OCI-LY7 (cell line): ENCODE measurements around the gene CPEB4. TPM values are rescaled to one million over a fixed set of nuclear protein-coding genes. Genes with fewer than 3 reads are reported as not detected.

Experiments used
- BruUV-seq: library from RNA; stranded (reverse); fragments of 400-500 nt; replicated peaks from 2 replicates; lab custom pipeline; 2021; lab: Mats Ljungman, UMichigan
- CTCF ChIA-PET: fragments of 300-600 bp; sonication (Branson Sonifier 250); formaldehyde crosslinking; loops from one replicate; lab custom pipeline; 2022; ENCODE audit warnings: antibody characterized with exemption; ENCODE audit not compliant: unreplicated experiment; lab: Charles Lee
- POLR2A ChIA-PET: fragments of 300-600 bp; sonication (Branson Sonifier 250); formaldehyde crosslinking; loops from one replicate; lab custom pipeline; 2022; ENCODE audit warnings: antibody characterized with exemption; lab: Charles Lee
- DNase-seq: peaks from one replicate; pipeline ENCODE4 v3.0.0-alpha.2; 2015; ENCODE audit warnings: low spot score
- H2AFZ ChIP-seq: fragments of 200-600 bp; sonication (generic), shearing (Covaris generic); 2 replicates; pipeline ENCODE4 v1.6.1; 2014; ENCODE audit warnings: mild to moderate bottlenecking, antibody characterized with exemption, low read length, moderate library complexity
- H3K27ac ChIP-seq: fragments of 200-600 bp; sonication (generic); 2 replicates; pipeline ENCODE4 v1.5.1; 2014; ENCODE audit warnings: mixed run types, low read depth, mild to moderate bottlenecking, moderate library complexity, low read length, inconsistent platforms; ENCODE audit not compliant: poor library complexity, severe bottlenecking
- H3K36me3 ChIP-seq: fragments of 200-600 bp; sonication (generic); 2 replicates; pipeline ENCODE4 v1.6.1; 2014; ENCODE audit warnings: mild to moderate bottlenecking, antibody characterized with exemption, low read length, moderate library complexity, mixed read lengths; ENCODE audit not compliant: insufficient read depth
- H3K4me1 ChIP-seq: fragments of 200-600 bp; sonication (generic); 2 replicates; pipeline ENCODE4 v1.5.1; 2014; ENCODE audit warnings: mild to moderate bottlenecking, low read length; ENCODE audit not compliant: insufficient read depth, poor library complexity, severe bottlenecking
- H3K4me2 ChIP-seq: fragments of 200-600 bp; sonication (generic); 2 replicates; pipeline ENCODE4 v1.6.1; 2014; ENCODE audit warnings: mild to moderate bottlenecking, low read length
- H3K4me3 ChIP-seq: fragments of 200-600 bp; sonication (generic); 2 replicates; pipeline ENCODE4 v1.5.1; 2014; ENCODE audit warnings: mild to moderate bottlenecking, low read depth, low read length; ENCODE audit not compliant: poor library complexity, severe bottlenecking
- H3K79me2 ChIP-seq: fragments of 200-600 bp; sonication (generic); 2 replicates; pipeline ENCODE4 v1.6.1; 2016; ENCODE audit warnings: low read depth, mild to moderate bottlenecking, low read length, moderate library complexity, mixed read lengths; ENCODE audit not compliant: insufficient read depth
- H3K9me2 ChIP-seq: fragments of 200-600 bp; sonication (generic); 2 replicates; pipeline ENCODE4 v1.6.1; 2016; ENCODE audit warnings: mild to moderate bottlenecking, low read length, mixed read lengths; ENCODE audit not compliant: insufficient read depth
- H3K9me3 ChIP-seq: fragments of 200-600 bp; sonication (generic); 2 replicates; pipeline ENCODE4 v1.6.1; 2014; ENCODE audit warnings: mild to moderate bottlenecking, mixed run types, low read length, mixed read lengths
- H4K20me1 ChIP-seq: fragments of 200-600 bp; sonication (generic); 2 replicates; pipeline ENCODE4 v1.6.1; 2014; ENCODE audit warnings: mild to moderate bottlenecking, antibody characterized with exemption, low read length, moderate library complexity, mixed read lengths; ENCODE audit not compliant: insufficient read depth
- EZH2phosphoT487 ChIP-seq: fragments of 200-600 bp; sonication (generic); IDR thresholded peaks from 2 replicates; pipeline ENCODE4 v1.6.1; 2018; ENCODE audit warnings: low read depth, borderline replicate concordance, mild to moderate bottlenecking, mixed run types, antibody characterized with exemption, low read length, moderate library complexity, mixed read lengths
- intact Hi-C: fragments of 100-400 bp; cut with micrococcal nuclease; formaldehyde crosslinking; loops from one replicate; pipeline ENCODE4 v1.10.0; 2022; ENCODE audit not compliant: unreplicated experiment
- total RNA-seq, 2 experiments: library from RNA; depleted of rRNA in 1 of 2; stranded (reverse); fragments of >200 nt in 1 of 2; shearing (Covaris generic) in 1 of 2; gene quantifications; 2 replicates each; pipeline ENCODE4 v1.2.3, GENCODE V29; 2014 to 2022
- TF ChIP-seq, protein P1 (sequence below): fragments of 200-600 bp; sonication (generic); conservative IDR thresholded peaks from 2 replicates; pipeline ENCODE4 v1.5.1; 2014; ENCODE audit warnings: mild to moderate bottlenecking, antibody characterized with exemption, low read length, moderate library complexity, mixed read lengths

Gene CPEB4
- total RNA-seq, 2 experiments from 2014 or later = 12.6 to 31.8 TPM

GRCh38 chr5:173910215-173910614 lies 22.1 kb downstream of the CPEB4 start:
- Histone ChIP-seq H3K36me3 (peaks cover 41% of the 10 kb centered on the region), H2AFZ (no peak overlapping the region), H3K4me3 (no peak overlapping the region), H3K4me2 (peak overlapping the region; percentile 73), H3K79me2 (peaks cover 97% of the 10 kb centered on the region), H3K9me3 (no peaks in the 10 kb centered on the region), H4K20me1 (no peaks in the 10 kb centered on the region), H3K9me2 (no peaks in the 10 kb centered on the region), H3K27ac (no peak overlapping the region), H3K4me1 (peaks cover 91% of the 10 kb centered on the region)
- TF ChIP-seq EZH2phosphoT487 = no peak
- TF ChIP-seq, protein P1, sequence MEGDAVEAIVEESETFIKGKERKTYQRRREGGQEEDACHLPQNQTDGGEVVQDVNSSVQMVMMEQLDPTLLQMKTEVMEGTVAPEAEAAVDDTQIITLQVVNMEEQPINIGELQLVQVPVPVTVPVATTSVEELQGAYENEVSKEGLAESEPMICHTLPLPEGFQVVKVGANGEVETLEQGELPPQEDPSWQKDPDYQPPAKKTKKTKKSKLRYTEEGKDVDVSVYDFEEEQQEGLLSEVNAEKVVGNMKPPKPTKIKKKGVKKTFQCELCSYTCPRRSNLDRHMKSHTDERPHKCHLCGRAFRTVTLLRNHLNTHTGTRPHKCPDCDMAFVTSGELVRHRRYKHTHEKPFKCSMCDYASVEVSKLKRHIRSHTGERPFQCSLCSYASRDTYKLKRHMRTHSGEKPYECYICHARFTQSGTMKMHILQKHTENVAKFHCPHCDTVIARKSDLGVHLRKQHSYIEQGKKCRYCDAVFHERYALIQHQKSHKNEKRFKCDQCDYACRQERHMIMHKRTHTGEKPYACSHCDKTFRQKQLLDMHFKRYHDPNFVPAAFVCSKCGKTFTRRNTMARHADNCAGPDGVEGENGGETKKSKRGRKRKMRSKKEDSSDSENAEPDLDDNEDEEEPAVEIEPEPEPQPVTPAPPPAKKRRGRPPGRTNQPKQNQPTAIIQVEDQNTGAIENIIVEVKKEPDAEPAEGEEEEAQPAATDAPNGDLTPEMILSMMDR = no peak
- intact Hi-C loops = no loop called here
- no TSS peak for BruUV-seq
- ChIA-PET POLR2A (interaction anchor here (0.6 to 3.8 kb wide), 9 partner anchors 9 to 105 kb away, joined by 3 to 48 read pairs (median 4); no protein-coding TSS in a partner anchor), CTCF (no interaction called here)
- DNase-seq = no peak

DNA sequence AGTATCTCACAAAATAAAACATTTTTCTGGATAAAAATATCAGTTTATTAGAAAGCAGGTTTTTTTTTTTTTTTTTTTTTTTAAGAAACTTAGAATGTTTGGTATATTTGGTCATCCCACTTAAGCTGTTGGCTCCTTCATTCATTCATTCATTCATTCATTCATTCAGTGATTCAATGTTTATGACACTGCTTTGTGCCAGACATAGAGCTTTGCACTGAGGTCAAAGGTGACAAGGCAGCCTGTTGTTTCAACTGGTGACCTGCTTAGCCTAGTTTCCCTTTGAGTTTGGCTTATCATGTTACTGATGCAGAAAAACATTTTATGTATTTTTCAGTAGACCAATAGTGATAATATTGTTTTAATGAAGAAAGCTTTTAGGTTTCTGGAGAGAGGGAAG lies 23.5 kb downstream of the CPEB4 start:
- Histone ChIP-seq H3K36me3 (peaks cover 35% of the 10 kb centered on the region), H3K4me3 (no peak overlapping the region), H2AFZ (no peak overlapping the region), H3K9me2 (no peaks in the 10 kb centered on the region), H3K4me1 (peaks cover 95% of the 10 kb centered on the region), H3K4me2 (peak overlapping the region; percentile 19), H3K9me3 (no peaks in the 10 kb centered on the region), H3K27ac (peak overlapping the region; percentile 13), H4K20me1 (no peaks in the 10 kb centered on the region), H3K79me2 (peaks cover 97% of the 10 kb centered on the region)
- ChIA-PET CTCF (no interaction called here), POLR2A (interaction anchor here (0.6 to 8.4 kb wide), 8 partner anchors 8 to 1962 kb away, joined by 3 to 114 read pairs (median 6); no protein-coding TSS in a partner anchor)
- no TSS peak for BruUV-seq
- TF ChIP-seq, protein P1 = no peak
- TF ChIP-seq EZH2phosphoT487 = no peak
- no peak for DNase-seq
- intact Hi-C loops = no loop called here

- no peak for DNase-seq
- H3K4me1 ChIP-seq = peaks cover 86% of the 10 kb centered on the region
- H3K4me3 ChIP-seq = no peak overlapping the region
- H3K9me2 ChIP-seq = no peaks in the 10 kb centered on the region
- BruUV-seq = no TSS peak
- intact Hi-C loops = no loop called here
- CTCF ChIA-PET = no interaction called here
- TF ChIP-seq, protein P1 = no peak
- TF ChIP-seq EZH2phosphoT487 = no peak
- peaks cover 91% of the 10 kb centered on the region for H3K79me2 ChIP-seq
- peak overlapping the region; percentile 91 for H3K4me2 ChIP-seq
- POLR2A ChIA-PET = interaction anchor here (0.5 to 8.4 kb wide), 18 partner anchors 10 to 868 kb away, joined by 3 to 114 read pairs (median 3); no protein-coding TSS in a partner anchor
- peak overlapping the region; percentile 51 for H3K27ac ChIP-seq
- no peaks in the 10 kb centered on the region for H4K20me1 ChIP-seq
- no peaks in the 10 kb centered on the region for H3K9me3 ChIP-seq
- peaks cover 35% of the 10 kb centered on the region for H3K36me3 ChIP-seq
- no peak overlapping the region for H2AFZ ChIP-seq
Observed at GRCh38 chr5:173913686-173914321, 25.7 kb downstream of the CPEB4 start.
